IMR-90 (cell line): Measurements from ENCODE around the gene ATP10B. TPM values are rescaled to one million over a fixed set of nuclear protein-coding genes. Genes with fewer than 3 reads are reported as not detected.
"Not testable (repeated sequence)": the region's sequence is repeated elsewhere in the genome, so short reads cannot be mapped to it uniquely, and the experiment has no call there.

Experiments
- ATAC-seq: fragments of 200-7000 bp; cut with Tn5 transposase; 2 replicates; pipeline ENCODE4 v1.9.1; 2020; ENCODE audit warnings: low read depth, mild to moderate bottlenecking, moderate library complexity
- BruUV-seq: library from RNA; stranded (reverse); fragments of 400-500 nt; replicated peaks from 2 replicates; lab custom pipeline; 2021; lab: Mats Ljungman, UMichigan
- CTCF ChIA-PET: fragments of 300-600 bp; formaldehyde crosslinking; extraction: SDS; loops from one replicate; lab custom pipeline; 2021; ENCODE audit warnings: antibody characterized with exemption; lab: Yijun Ruan, JAX
- POLR2A ChIA-PET: fragments of 300-600 bp; sonication (Branson Sonifier 250); formaldehyde crosslinking; loops from one replicate; lab custom pipeline; 2022; ENCODE audit warnings: antibody characterized with exemption; ENCODE audit not compliant: unreplicated experiment; lab: Charles Lee
- DNase-seq: peaks from one replicate; pipeline ENCODE4 v3.0.0; 2013
- H2AFZ ChIP-seq: replicated peaks from 2 replicates; pipeline ENCODE3; 2013; ENCODE audit warnings: low read length, mild to moderate bottlenecking; ENCODE audit not compliant: poor library complexity
- H2AK5ac ChIP-seq: 2 replicates; pipeline ENCODE4 v1.6.1; 2013; ENCODE audit warnings: low read depth, low read length, inconsistent platforms
- H2AK9ac ChIP-seq: replicated peaks from 2 replicates; pipeline ENCODE3; 2013; ENCODE audit warnings: mild to moderate bottlenecking, low read depth, low read length, moderate library complexity; ENCODE audit not compliant: poor library complexity
- H2BK120ac ChIP-seq: 2 replicates; pipeline ENCODE4 v1.6.1; 2013; ENCODE audit warnings: low read depth, low read length, inconsistent platforms
- H2BK15ac ChIP-seq: 3 replicates; pipeline ENCODE4 v1.6.1; 2013; ENCODE audit warnings: low read depth, low read length, inconsistent platforms
- H2BK20ac ChIP-seq: 2 replicates; pipeline ENCODE4 v1.6.1; 2013; ENCODE audit warnings: low read depth, mild to moderate bottlenecking, inconsistent platforms, low read length, moderate library complexity
- H2BK5ac ChIP-seq: 2 replicates; pipeline ENCODE4 v1.6.1; 2013; ENCODE audit warnings: mild to moderate bottlenecking, low read depth, low read length, inconsistent platforms; ENCODE audit not compliant: poor library complexity, severe bottlenecking
- H3K14ac ChIP-seq: replicated peaks from 2 replicates; pipeline ENCODE4 v1.6.1; 2013; ENCODE audit warnings: low read depth, low read length, inconsistent platforms
- H3K18ac ChIP-seq: 2 replicates; pipeline ENCODE4 v1.6.1; 2013; ENCODE audit warnings: low read depth, low read length, control low read depth
- H3K23ac ChIP-seq: 2 replicates; pipeline ENCODE4 v1.6.1; 2013; ENCODE audit warnings: low read depth, low read length, inconsistent platforms
- H3K27ac ChIP-seq: 2 replicates; pipeline ENCODE4 v1.5.1; 2013; ENCODE audit warnings: mild to moderate bottlenecking, control low read depth, low read length; ENCODE audit not compliant: insufficient read depth
- H3K27me3 ChIP-seq: 2 replicates; pipeline ENCODE4 v1.6.1; 2013; ENCODE audit warnings: low read length; ENCODE audit not compliant: control insufficient read depth, insufficient read depth
- H3K36me3 ChIP-seq: 2 replicates; pipeline ENCODE4 v1.6.1; 2013; ENCODE audit warnings: low read length, mixed read lengths; ENCODE audit not compliant: control insufficient read depth, insufficient read depth
- H3K4ac ChIP-seq: 2 replicates; pipeline ENCODE4 v1.6.1; 2013; ENCODE audit warnings: low read depth, low read length, inconsistent platforms
- H3K4me1 ChIP-seq: 2 replicates; pipeline ENCODE4 v1.6.1; 2013; ENCODE audit warnings: low read length, mixed read lengths; ENCODE audit not compliant: control insufficient read depth, insufficient read depth
- H3K4me2 ChIP-seq: 2 replicates; pipeline ENCODE4 v1.6.1; 2013; ENCODE audit warnings: low read depth, mild to moderate bottlenecking, control low read depth, low read length, moderate library complexity
- H3K4me3 ChIP-seq: 2 replicates; pipeline ENCODE4 v1.5.1; 2013; ENCODE audit warnings: low read depth, mild to moderate bottlenecking, control low read depth, low read length, moderate library complexity; ENCODE audit not compliant: insufficient read depth
- H3K56ac ChIP-seq: 2 replicates; pipeline ENCODE4 v1.6.1; 2013; ENCODE audit warnings: low read length, inconsistent platforms; ENCODE audit not compliant: insufficient read depth; ENCODE audit errors: extremely low read depth
- H3K79me1 ChIP-seq, 2 experiments: 2 replicates each; pipeline ENCODE4 v1.6.1; 2013; ENCODE audit warnings: low read length in 2 of 2, inconsistent platforms in 1 of 2, low read depth in 1 of 2
- H3K9ac ChIP-seq: 2 replicates; pipeline ENCODE4 v1.6.1; 2013; ENCODE audit warnings: low read depth, low read length, control low read depth
- H3K9me1 ChIP-seq: 2 replicates; pipeline ENCODE4 v1.6.1; 2013; ENCODE audit warnings: low read length, inconsistent platforms; ENCODE audit not compliant: insufficient read depth
- H3K9me3 ChIP-seq: 2 replicates; pipeline ENCODE4 v1.6.1; 2013; ENCODE audit warnings: low read length; ENCODE audit not compliant: control insufficient read depth, insufficient read depth
- H4K20me1 ChIP-seq: 2 replicates; pipeline ENCODE4 v1.6.1; 2013; ENCODE audit warnings: low read length, inconsistent platforms; ENCODE audit not compliant: insufficient read depth
- H4K5ac ChIP-seq: 2 replicates; pipeline ENCODE4 v1.6.1; 2013; ENCODE audit warnings: mild to moderate bottlenecking, low read depth, low read length, control low read depth
- H4K8ac ChIP-seq, 2 experiments: 2 replicates each; pipeline ENCODE4 v1.6.1; 2013; ENCODE audit warnings: low read depth in 2 of 2, low read length in 2 of 2, control low read depth in 1 of 2, inconsistent platforms in 1 of 2
- H4K91ac ChIP-seq: 2 replicates; pipeline ENCODE4 v1.6.1; 2013; ENCODE audit warnings: low read depth, low read length, inconsistent platforms; ENCODE audit not compliant: insufficient read depth
- WGBS, 2 experiments: methylation state at CpG; one replicate each; pipeline versions ENCODE4 v1.1.5 to v1.1.7; 2013; ENCODE audit warnings: missing lambda C conversion rate in 2 of 2; ENCODE audit not compliant: insufficient read length in 1 of 2; ENCODE audit errors: extremely low coverage in 2 of 2; 5-methylcytosine and 5-hydroxymethylcytosine counted together
- dilution Hi-C: fragments of 300-500 bp; cut with HindIII; formaldehyde crosslinking; loops from one replicate; pipeline ENCODE4 v1.14.3; 2018; ENCODE audit warnings: low sequenced_read_pairs; ENCODE audit not compliant: unreplicated experiment
- in situ Hi-C: fragments of 300-500 bp; cut with MboI; formaldehyde crosslinking; loops from 3 replicates; pipeline ENCODE4 v1.14.3; 2019; ENCODE audit warnings: low sequenced_read_pairs, inconsistent platforms, mixed read lengths
- intact Hi-C: fragments of 100-400 bp; cut with micrococcal nuclease; formaldehyde crosslinking; loops from 2 replicates; pipeline ENCODE4 v1.10.0; 2022
- polyA plus RNA-seq, 3 experiments: library from polyadenylated mRNA; depleted of rRNA; stranded (reverse); fragments of >200 nt; gene quantifications; 2 replicates each; pipeline ENCODE4 v1.2.3, GENCODE V29; 2012; ENCODE audit warnings: low replicate concordance in 1 of 3
- total RNA-seq: library from RNA; depleted of rRNA; stranded (reverse); fragments of >200 nt; gene quantifications from 2 replicates; pipeline ENCODE4 v1.2.3, GENCODE V29; 2012

ATP10B gene
- total and polyA plus RNA-seq, 2 of the 4 experiments (the other 2 are of a cell fraction) = not detected

- ATAC-seq, dilution Hi-C loops: not testable (repeated sequence)
- WGBS, 2 experiments = no CpG with 5 or more reads among the region's 9 CpGs
Observed at GRCh38 chr5:160715508-160715907, 136.5 kb downstream of the ATP10B start.

More at GRCh38 chr5:160715508-160715907, 136.5 kb downstream of the ATP10B start:
- H3K27me3 ChIP-seq, H2AK5ac ChIP-seq, H2BK120ac ChIP-seq, H3K14ac ChIP-seq, H3K27ac ChIP-seq, H3K4me2 ChIP-seq, H3K36me3 ChIP-seq, H3K9ac ChIP-seq, H4K91ac ChIP-seq, BruUV-seq, H4K5ac ChIP-seq, CTCF ChIA-PET, H3K23ac ChIP-seq, H3K9me3 ChIP-seq, H3K9me1 ChIP-seq, H2AFZ ChIP-seq, H2BK15ac ChIP-seq, H3K56ac ChIP-seq, intact Hi-C loops, H2BK5ac ChIP-seq, H3K79me1 ChIP-seq, H4K8ac ChIP-seq, POLR2A ChIA-PET, H3K18ac ChIP-seq, H2BK20ac ChIP-seq, H3K4me1 ChIP-seq, H3K4me3 ChIP-seq, in situ Hi-C loops, H2AK9ac ChIP-seq, H4K20me1 ChIP-seq, H3K4ac ChIP-seq, DNase-seq: not testable (repeated sequence)
